ENCODE data around the gene CALB2.

CALB2 gene

GRCh38 chr16:71424626-71425025 lies 66.1 kb downstream of the CALB2 start:
- TF ChIP-seq CTCF (IDR thresholded peaks at IDR 0.05; ENCODE audit: borderline replicate concordance, insufficient read depth, low read depth, low read length): no peak
- H3K4me3 ChIP-seq (ENCODE audit: low read depth, low read length): no peak overlapping the region

GRCh38 chr16:71425746-71426068 lies 67.2 kb downstream of the CALB2 start:
- H3K4me3 ChIP-seq (ENCODE audit: low read depth, low read length): no peak overlapping the region
- TF ChIP-seq CTCF (IDR thresholded peaks at IDR 0.05; ENCODE audit: borderline replicate concordance, insufficient read depth, low read depth, low read length): no peak

GRCh38 chr16:71426069-71426879 lies 67.8 kb downstream of the CALB2 start:
- H3K4me3 ChIP-seq (ENCODE audit: low read depth, low read length): no peak overlapping the region
- no peak for TF ChIP-seq CTCF (IDR thresholded peaks at IDR 0.05; ENCODE audit: borderline replicate concordance, insufficient read depth, low read depth, low read length)

- no peak overlapping the region for H3K4me3 ChIP-seq (ENCODE audit: low read depth, low read length)
- TF ChIP-seq CTCF (IDR thresholded peaks at IDR 0.05; ENCODE audit: borderline replicate concordance, insufficient read depth, low read depth, low read length): no peak
Observed at GRCh38 chr16:71426880-71427615, 68.5 kb downstream of the CALB2 start.

GRCh38 chr16:71428385-71428784 lies 69.9 kb downstream of the CALB2 start:
- TF ChIP-seq CTCF (IDR thresholded peaks at IDR 0.05; ENCODE audit: borderline replicate concordance, insufficient read depth, low read depth, low read length): no peak
- H3K4me3 ChIP-seq (ENCODE audit: low read depth, low read length): no peak overlapping the region

GRCh38 chr16:71428883-71429282 lies 70.4 kb downstream of the CALB2 start:
- no peak overlapping the region for H3K4me3 ChIP-seq (ENCODE audit: low read depth, low read length)
- TF ChIP-seq CTCF (IDR thresholded peaks at IDR 0.05; ENCODE audit: borderline replicate concordance, insufficient read depth, low read depth, low read length): no peak

- TF ChIP-seq CTCF (IDR thresholded peaks at IDR 0.05; ENCODE audit: borderline replicate concordance, insufficient read depth, low read depth, low read length): no peak
- H3K4me3 ChIP-seq (ENCODE audit: low read depth, low read length): no peak overlapping the region
Observed at GRCh38 chr16:71429581-71429980, 71.1 kb downstream of the CALB2 start.
